T-cell (primary cell): ENCODE results near the gene ENTPD8. TPM values are rescaled to one million over a fixed set of nuclear protein-coding genes. Genes with fewer than 3 reads are reported as not detected.
"Not testable (repeated sequence)": the region's sequence is repeated elsewhere in the genome, so short reads cannot be mapped to it uniquely, and the experiment has no call there.

ENCODE experiments used
- ATAC-seq, 4 experiments: fragments of 200-7000 bp in 3 of 4; fragments of 150-1000 bp in 1 of 4; cut with Tn5 transposase; replicated peaks in 1 of 4; 1 replicate in 3 of 4; 2 replicates in 1 of 4; pipeline ENCODE4 v1.10.0; 2021; ENCODE audit warnings: moderate library complexity in 3 of 4, mild to moderate bottlenecking in 2 of 4, moderate number of reproducible peaks in 1 of 4
- CTCF ChIA-PET, 2 donors: fragments of 300-600 bp; sonication (Branson Sonifier 250); formaldehyde crosslinking; loops; one replicate each; lab custom pipeline; 2022; ENCODE audit warnings: antibody characterized with exemption in 2 of 2; lab: Charles Lee
- POLR2A ChIA-PET, 2 donors: fragments of 300-600 bp; sonication (Branson Sonifier 250); formaldehyde crosslinking; loops; one replicate each; lab custom pipeline; 2022; ENCODE audit warnings: antibody characterized with exemption in 2 of 2; lab: Charles Lee
- DNase-seq, 35 experiments: peaks; one replicate each; pipeline versions ENCODE4 v3.0.0 to v3.0.0-alpha.2; 2013 to 2023
- H3K27ac ChIP-seq: one replicate; pipeline ENCODE4 v1.5.1; 2013; ENCODE audit warnings: low read length
- H3K27me3 ChIP-seq, 2 experiments: replicated peaks in 1 of 2; 1 replicate in 1 of 2; 2 replicates in 1 of 2; pipeline versions ENCODE4 v1.6.1 to v1.7.0; 2013; ENCODE audit warnings: low read length in 1 of 2, mixed read lengths in 1 of 2; ENCODE audit not compliant: control insufficient read depth in 2 of 2, insufficient read depth in 2 of 2; ENCODE audit errors: extremely low read depth in 1 of 2
- H3K36me3 ChIP-seq, 2 donors: 1 replicate in 1 of 2; 2 replicates in 1 of 2; pipeline versions ENCODE4 v1.6.1 to v1.7.0; 2013; ENCODE audit warnings: low read length in 1 of 2; ENCODE audit not compliant: control insufficient read depth in 2 of 2, insufficient read depth in 1 of 2; ENCODE audit errors: extremely low read depth in 1 of 2
- H3K4me1 ChIP-seq, 2 experiments: 1 replicate in 1 of 2; 2 replicates in 1 of 2; pipeline versions ENCODE4 v1.6.1 to v1.7.0; 2013; ENCODE audit warnings: low read length in 2 of 2, mixed read lengths in 1 of 2; ENCODE audit not compliant: insufficient read depth in 2 of 2, control insufficient read depth in 1 of 2; ENCODE audit errors: extremely low read depth in 1 of 2
- H3K4me3 ChIP-seq, 2 donors: 1 replicate in 1 of 2; 2 replicates in 1 of 2; pipeline versions ENCODE4 v1.5.1 to v1.7.0; 2013; ENCODE audit warnings: mild to moderate bottlenecking in 2 of 2, low read length in 1 of 2, moderate library complexity in 1 of 2; ENCODE audit not compliant: control insufficient read depth in 1 of 2; ENCODE audit errors: extremely low read depth in 1 of 2
- H3K9me3 ChIP-seq: 2 replicates; pipeline ENCODE4 v1.7.0; 2013
- H3K27ac Mint-ChIP-seq, 2 donors: one replicate each; pipeline ENCODE4 v1.8.0; 2020 to 2021; ENCODE audit warnings: mild to moderate bottlenecking in 2 of 2, mixed read lengths in 2 of 2
- H3K27me3 Mint-ChIP-seq, 2 donors: one replicate each; pipeline ENCODE4 v1.8.0; 2021 to 2022; ENCODE audit warnings: mixed read lengths in 2 of 2
- H3K36me3 Mint-ChIP-seq: one replicate; pipeline ENCODE4 v1.8.0; 2021; ENCODE audit warnings: mixed read lengths
- H3K4me1 Mint-ChIP-seq, 3 donors: one replicate each; pipeline ENCODE4 v1.8.0; 2020 to 2022; ENCODE audit warnings: mixed read lengths in 3 of 3, mild to moderate bottlenecking in 1 of 3
- H3K4me3 Mint-ChIP-seq, 3 donors: one replicate each; pipeline ENCODE4 v1.8.0; 2020 to 2022; ENCODE audit warnings: mild to moderate bottlenecking in 3 of 3, mixed read lengths in 3 of 3, moderate library complexity in 3 of 3
- H3K9me3 Mint-ChIP-seq, 3 donors: one replicate each; pipeline ENCODE4 v1.8.0; 2020 to 2022; ENCODE audit warnings: mixed read lengths in 3 of 3
- whole genome bisulfite sequencing: methylation state at CpG from one replicate; pipeline ENCODE4 v1.1.5; 2013; ENCODE audit warnings: missing lambda C conversion rate; ENCODE audit not compliant: insufficient coverage; 5-methylcytosine and 5-hydroxymethylcytosine counted together
- total RNA-seq, 35 experiments: library from RNA in 6 of 35; stranded (reverse) in 6 of 35; fragments of 120-200 nt in 1 of 35; gene quantifications; one replicate each; pipeline versions ENCODE4 v1.2.1 to v1.2.4 and lab custom pipeline; 2013 to 2026

ENTPD8 gene
- total RNA-seq, 5 donors from 2014 or later (not counting 1 experiment from before 2014, with no cell fraction given), result not detected

- Mint-ChIP-seq H3K9me3 (no peaks in the 10 kb centered on the region), H3K36me3 (peaks cover 8% of the 10 kb centered on the region), H3K27ac (peak overlapping the region; percentile 96), H3K4me1 (peaks cover 14 to 23% (median 16%) of the 10 kb centered on the region in 3 donors), H3K4me3 (peak overlapping the region in 1 of 3 donors; percentile 70), H3K27me3 (no peaks in the 10 kb centered on the region)
- Histone ChIP-seq H3K9me3 (no peaks in the 10 kb centered on the region), H3K27ac (no peak overlapping the region), H3K4me3 (no peak overlapping the region), H3K4me1 (peaks cover 0 to 29% of the 10 kb centered on the region in 2 experiments), H3K27me3 (no peaks in the 10 kb centered on the region), H3K36me3 (no peaks in the 10 kb centered on the region)
- no peak for ATAC-seq
- no peak for DNase-seq
- ChIA-PET POLR2A (no interaction called here), CTCF (no interaction called here)
- WGBS, result 90% methylated on average over 30 of the region's 47 CpGs
Measured at GRCh38 chr9:137388589-137389427, 52.3 kb downstream of the ENTPD8 start.

- Mint-ChIP-seq H3K36me3 (peaks cover 8% of the 10 kb centered on the region), H3K27me3 (no peaks in the 10 kb centered on the region), H3K4me3 (peak overlapping the region in 1 of 3 donors; percentile 70), H3K27ac (peak overlapping the region; percentile 96), H3K4me1 (peaks cover 14 to 23% (median 16%) of the 10 kb centered on the region in 3 donors), H3K9me3 (no peaks in the 10 kb centered on the region)
- H3K27me3 ChIP-seq, result no peaks in the 10 kb centered on the region
- H3K27ac ChIP-seq, result peak overlapping the region; percentile 48
- WGBS, result 92% methylated on average over 22 of the region's 26 CpGs
- ChIA-PET POLR2A (no interaction called here), CTCF (no interaction called here)
- peak in 2 of 4 experiments; percentile 13 to 20 for ATAC-seq
- H3K4me3 ChIP-seq, result no peak overlapping the region
- no peaks in the 10 kb centered on the region for H3K36me3 ChIP-seq
- no peaks in the 10 kb centered on the region for H3K9me3 ChIP-seq
- H3K4me1 ChIP-seq, result peaks cover 0 to 29% of the 10 kb centered on the region in 2 experiments
- no peak for DNase-seq
Measured at GRCh38 chr9:137387891-137388560, 53.1 kb downstream of the ENTPD8 start.

GRCh38 chr9:137387114-137387890, 53.9 kb downstream of the ENTPD8 start:
- peak overlapping the region; percentile 28 to 70 (median 60) for H3K4me3 Mint-ChIP-seq
- H3K27ac ChIP-seq, result peak overlapping the region; percentile 48
- H3K27ac Mint-ChIP-seq, result peak overlapping the region; percentile 96
- no peaks in the 10 kb centered on the region for H3K27me3 ChIP-seq
- no peaks in the 10 kb centered on the region for H3K27me3 Mint-ChIP-seq
- WGBS, result 62% methylated on average over 30 of the region's 34 CpGs
- DNase-seq (peak in 27 of 35 experiments; percentile 22 to 78 (median 46)), ATAC-seq (peak; percentile 88 to 98 (median 96))
- no peaks in the 10 kb centered on the region for H3K9me3 Mint-ChIP-seq
- POLR2A ChIA-PET, result no interaction called here
- peaks cover 0 to 29% of the 10 kb centered on the region in 2 experiments for H3K4me1 ChIP-seq
- no peak overlapping the region for H3K4me3 ChIP-seq
- H3K36me3 ChIP-seq, result no peaks in the 10 kb centered on the region
- CTCF ChIA-PET, result no interaction called here
- peaks cover 8% of the 10 kb centered on the region for H3K36me3 Mint-ChIP-seq
- no peaks in the 10 kb centered on the region for H3K9me3 ChIP-seq
- peaks cover 14 to 23% (median 16%) of the 10 kb centered on the region in 3 donors for H3K4me1 Mint-ChIP-seq

GRCh38 chr9:137386507-137387113, 54.5 kb downstream of the ENTPD8 start:
- H3K27ac ChIP-seq, result peak overlapping the region; percentile 48
- H3K27ac Mint-ChIP-seq, result peak overlapping the region; percentile 96
- H3K27me3 ChIP-seq, H3K9me3 Mint-ChIP-seq, CTCF ChIA-PET, H3K4me3 ChIP-seq, H3K36me3 ChIP-seq, H3K27me3 Mint-ChIP-seq, POLR2A ChIA-PET, H3K9me3 ChIP-seq, H3K36me3 Mint-ChIP-seq: not testable (repeated sequence)
- H3K4me1 Mint-ChIP-seq, result peaks cover 14 to 23% (median 16%) of the 10 kb centered on the region in 3 donors
- peaks cover 0 to 29% of the 10 kb centered on the region in 2 experiments for H3K4me1 ChIP-seq
- ATAC-seq (peak in 3 of 4 experiments; percentile 12 to 34 (median 31)), DNase-seq (peak in 1 of 35 experiments; percentile 42)
- whole genome bisulfite sequencing, result 83% methylated on average over 10 of the region's 12 CpGs
- H3K4me3 Mint-ChIP-seq, result peak overlapping the region in 2 of 3 donors; percentile 60 to 70

GRCh38 chr9:137385061-137385655, 56.0 kb downstream of the ENTPD8 start:
- Histone ChIP-seq H3K27ac (no peak overlapping the region), H3K4me1 (peaks cover 0 to 29% of the 10 kb centered on the region in 2 experiments), H3K4me3 (no peak overlapping the region), H3K9me3 (no peaks in the 10 kb centered on the region), H3K36me3 (no peaks in the 10 kb centered on the region), H3K27me3 (no peaks in the 10 kb centered on the region)
- Mint-ChIP-seq H3K4me1 (peaks cover 12 to 21% (median 14%) of the 10 kb centered on the region in 3 donors), H3K27me3 (no peaks in the 10 kb centered on the region), H3K27ac (peak overlapping the region in 1 of 2 donors; percentile 92), H3K4me3 (no peak overlapping the region), H3K9me3 (no peaks in the 10 kb centered on the region), H3K36me3 (peaks cover 6% of the 10 kb centered on the region)
- ATAC-seq, result no peak
- POLR2A ChIA-PET, result interaction anchor here in 1 of 2 donors (0.5 kb wide), 1 partner anchor 14 kb away, joined by 3 read pairs; no protein-coding TSS in a partner anchor
- WGBS, result 92% methylated on average over 18 of the region's 26 CpGs
- CTCF ChIA-PET, result no interaction called here
- no peak for DNase-seq
